Smooth muscle cell (in vitro differentiated cells): ENCODE measurements around the gene SERPINF2. TPM values are rescaled to one million over a fixed set of nuclear protein-coding genes. Genes with fewer than 3 reads are reported as not detected.
"Not testable (repeated sequence)": the region's sequence is repeated elsewhere in the genome, so short reads cannot be mapped to it uniquely, and the experiment has no call there.

ENCODE experiments used
- DNase-seq: peaks from one replicate; lab custom pipeline; 2025; ENCODE audit not compliant: unreplicated experiment; lab: John Stamatoyannopoulos, UW
- H2AFZ ChIP-seq: fragments of 200-600 bp; sonication (generic); 2 replicates; pipeline ENCODE4 v1.6.0; 2016; ENCODE audit warnings: antibody characterized with exemption, low read depth, mild to moderate bottlenecking
- H3F3A ChIP-seq: fragments of 200-600 bp; sonication (generic); 2 replicates; pipeline ENCODE4 v1.6.0; 2017; ENCODE audit warnings: antibody characterized with exemption, low read depth
- H3K27ac ChIP-seq: fragments of 200-600 bp; sonication (generic); 2 replicates; pipeline ENCODE4 v1.5.1; 2016; ENCODE audit warnings: low read depth, mild to moderate bottlenecking
- H3K27me3 ChIP-seq: fragments of 200-600 bp; sonication (generic); 2 replicates; pipeline ENCODE4 v1.6.1; 2016; ENCODE audit warnings: low read depth, mild to moderate bottlenecking
- H3K36me3 ChIP-seq: fragments of 200-600 bp; sonication (generic); 2 replicates; pipeline ENCODE4 v1.5.1; 2016; ENCODE audit warnings: low read depth
- H3K4me1 ChIP-seq: fragments of 200-600 bp; sonication (generic); 2 replicates; pipeline ENCODE4 v1.5.1; 2016; ENCODE audit warnings: low read depth
- H3K4me2 ChIP-seq: fragments of 200-600 bp; sonication (generic); 2 replicates; pipeline ENCODE4 v1.6.0; 2016; ENCODE audit warnings: mild to moderate bottlenecking
- H3K4me3 ChIP-seq: fragments of 200-600 bp; sonication (generic); 2 replicates; pipeline ENCODE4 v1.5.1; 2016; ENCODE audit warnings: mild to moderate bottlenecking
- H3K79me2 ChIP-seq: fragments of 200-600 bp; sonication (generic); 2 replicates; pipeline ENCODE4 v1.6.0; 2016; ENCODE audit warnings: low read depth, mild to moderate bottlenecking
- H3K9ac ChIP-seq: fragments of 200-600 bp; sonication (generic); 2 replicates; pipeline ENCODE4 v1.6.0; 2016; ENCODE audit warnings: low read depth
- H3K9me3 ChIP-seq: fragments of 200-600 bp; sonication (generic); replicated peaks from 2 replicates; pipeline ENCODE4 v1.5.1; 2016; ENCODE audit warnings: low read depth
- H4K20me1 ChIP-seq: fragments of 200-600 bp; sonication (generic); 2 replicates; pipeline ENCODE4 v1.6.0; 2016; ENCODE audit warnings: low read depth
- CTCF ChIP-seq: fragments of 200-600 bp; sonication (generic); IDR thresholded peaks from 2 replicates; pipeline ENCODE4 v1.5.1; 2017; ENCODE audit warnings: borderline replicate concordance, mild to moderate bottlenecking, antibody characterized with exemption; ENCODE audit not compliant: insufficient read depth, poor library complexity, severe bottlenecking
- WGBS: methylation state at CpG from one replicate; pipeline ENCODE4 v1.1.7; 2016; ENCODE audit warnings: low lambda C conversion rate; 5-methylcytosine and 5-hydroxymethylcytosine counted together
- polyA plus RNA-seq: library from polyadenylated mRNA; unstranded; fragments of >200 nt; fragmentation: Nextera tagmentation; extraction: Ambion mirVana; gene quantifications from 2 replicates; pipeline ENCODE4 v1.2.1, GENCODE V29; 2016
- total RNA-seq: library from RNA; depleted of rRNA; stranded (reverse); fragments of >200 nt; gene quantifications from 2 replicates; pipeline ENCODE4 v1.2.3, GENCODE V29; 2014

The SERPINF2 gene
- total and polyA plus RNA-seq, 2 experiments from 2014 or later, result 0.18 to 0.22 TPM

GRCh38 chr17:1703063-1703462, 39.6 kb upstream of the SERPINF2 start:
- H3K9me3 ChIP-seq, result no peaks in the 10 kb centered on the region
- no peaks in the 10 kb centered on the region for H3K79me2 ChIP-seq
- H3K27me3 ChIP-seq, result no peaks in the 10 kb centered on the region
- H3K36me3 ChIP-seq, result no peaks in the 10 kb centered on the region
- no peaks in the 10 kb centered on the region for H3K4me1 ChIP-seq
- H3F3A ChIP-seq, result no peaks in the 10 kb centered on the region
- no peak for DNase-seq
- H3K4me2 ChIP-seq, result no peak overlapping the region
- no peak overlapping the region for H3K4me3 ChIP-seq
- H2AFZ ChIP-seq, result no peak overlapping the region
- no peaks in the 10 kb centered on the region for H4K20me1 ChIP-seq
- TF ChIP-seq CTCF, result no peak
- no peak overlapping the region for H3K9ac ChIP-seq
- no peak overlapping the region for H3K27ac ChIP-seq
- 86% methylated on average over 4 of the region's 4 CpGs for WGBS

GRCh38 chr17:1705004-1705403, 37.7 kb upstream of the SERPINF2 start:
- Histone ChIP-seq H3K79me2 (no peaks in the 10 kb centered on the region), H3K27ac (no peak overlapping the region), H3K9me3 (no peaks in the 10 kb centered on the region), H4K20me1 (peaks cover 5% of the 10 kb centered on the region), H3K4me3 (no peak overlapping the region), H3K4me1 (no peaks in the 10 kb centered on the region), H3F3A (no peaks in the 10 kb centered on the region), H3K9ac (no peak overlapping the region), H3K36me3 (no peaks in the 10 kb centered on the region), H3K27me3 (no peaks in the 10 kb centered on the region), H2AFZ (no peak overlapping the region), H3K4me2 (no peak overlapping the region)
- TF ChIP-seq CTCF, result no peak
- DNase-seq, result no peak
- WGBS, result 89% methylated on average over 7 of the region's 7 CpGs

- Histone ChIP-seq H3K27me3 (no peaks in the 10 kb centered on the region), H3K9ac (no peak overlapping the region), H3K27ac (no peak overlapping the region), H3K4me2 (no peak overlapping the region), H3K36me3 (no peaks in the 10 kb centered on the region), H4K20me1 (peaks cover 24% of the 10 kb centered on the region), H3K4me1 (peaks cover 11% of the 10 kb centered on the region), H3K79me2 (peaks cover 15% of the 10 kb centered on the region), H3K9me3 (no peaks in the 10 kb centered on the region), H2AFZ (no peak overlapping the region), H3F3A (peaks cover 4% of the 10 kb centered on the region), H3K4me3 (no peak overlapping the region)
- TF ChIP-seq CTCF, result no peak
- 89% methylated on average over 5 of the region's 5 CpGs for WGBS
- no peak for DNase-seq
Observed at GRCh38 chr17:1707107-1707506, 35.6 kb upstream of the SERPINF2 start.

DNA sequence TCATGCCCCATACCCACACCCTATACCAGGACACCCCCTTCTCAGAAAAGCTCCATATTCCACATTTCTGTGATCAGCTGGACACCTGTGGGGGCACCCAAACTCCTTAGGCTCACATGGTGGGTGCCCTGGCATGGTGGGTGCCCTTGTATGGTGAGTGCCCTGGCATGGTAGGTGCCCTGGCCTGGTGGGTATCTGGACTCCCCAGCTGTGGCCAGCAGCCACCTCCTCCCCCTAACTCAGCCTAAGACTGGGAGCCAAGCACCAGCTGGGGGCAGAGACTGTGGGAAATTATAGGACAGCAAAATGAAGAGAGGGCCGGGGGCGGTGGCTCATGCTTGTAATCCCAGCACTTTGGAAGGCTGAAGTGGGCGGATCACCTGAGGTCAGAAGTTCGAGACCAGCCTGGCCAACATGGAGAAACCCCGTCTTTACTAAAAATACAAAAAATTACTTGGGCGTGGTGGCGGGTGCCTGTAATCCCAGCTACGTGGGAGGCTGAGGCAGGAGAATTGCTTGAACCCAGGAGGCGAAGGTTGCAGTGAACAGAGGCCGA, 33.8 kb upstream of the SERPINF2 start:
- H2AFZ ChIP-seq, H3K27me3 ChIP-seq, H3K27ac ChIP-seq, H3K36me3 ChIP-seq, H3K9ac ChIP-seq, H3K4me2 ChIP-seq, H3K4me3 ChIP-seq, DNase-seq, H3K9me3 ChIP-seq: not testable (repeated sequence)
- Histone ChIP-seq H3K4me1 (peaks cover 20% of the 10 kb centered on the region), H3F3A (peaks cover 22% of the 10 kb centered on the region), H3K79me2 (peaks cover 33% of the 10 kb centered on the region), H4K20me1 (peaks cover 42% of the 10 kb centered on the region)
- 93% methylated on average over 10 of the region's 10 CpGs for WGBS
